NT2/D1 (cell line): ENCODE data around the gene KIAA1217.

Source experiments
- YY1 ChIP-seq: IDR thresholded peaks from 2 replicates; pipeline ENCODE4 v1.6.1; 2011; ENCODE audit not compliant: insufficient read length, insufficient read depth
- ZNF274 ChIP-seq: IDR thresholded peaks from 2 replicates; pipeline ENCODE4 v1.6.1; 2011; ENCODE audit warnings: mild to moderate bottlenecking, low read depth, low read length

GRCh38 chr10:24494236-24494635 is 285.3 kb downstream of the KIAA1217 start:
- no peak for TF ChIP-seq YY1
- TF ChIP-seq ZNF274 = no peak
